Ishikawa (cell line): ENCODE results near the gene CHMP6.

Source experiments
- EP300 ChIP-seq: IDR thresholded peaks from 2 replicates; pipeline ENCODE4 v1.6.1; 2012; ENCODE audit warnings: borderline replicate concordance
- FOXM1 ChIP-seq: IDR thresholded peaks from 2 replicates; pipeline ENCODE4 v1.6.1; 2012; ENCODE audit warnings: low read depth, borderline replicate concordance
- MAX ChIP-seq: IDR thresholded peaks from 2 replicates; pipeline ENCODE4 v1.6.1; 2012
- REST ChIP-seq: IDR thresholded peaks from 2 replicates; pipeline ENCODE4 v1.6.1; 2012; ENCODE audit warnings: low read depth, mild to moderate bottlenecking
- TAF1 ChIP-seq: IDR thresholded peaks from 2 replicates; pipeline ENCODE4 v1.6.1; 2012; ENCODE audit warnings: low read depth, mild to moderate bottlenecking
- TCF12 ChIP-seq: IDR thresholded peaks from 2 replicates; pipeline ENCODE4 v1.6.1; 2012; ENCODE audit warnings: low read depth
- USF1 ChIP-seq: IDR thresholded peaks from 2 replicates; pipeline ENCODE4 v1.6.1; 2012

- TF ChIP-seq TCF12 (no peak), EP300 (no peak), MAX (no peak), TAF1 (no peak), REST (no peak), FOXM1 (no peak), USF1 (no peak)
Measured at GRCh38 chr17:80943346-80944145, 48.1 kb upstream of the CHMP6 start.
